ENCODE results near the gene ATP8B1.
A peak's percentile ranks its signal among the peaks of the same experiment; 100 is the strongest.

ATP8B1 gene

GRCh38 chr18:57627488-57627887 lies 175.6 kb downstream of the ATP8B1 start:
- ATAC-seq (ENCODE audit: low read depth) (no peak), DNase-seq (ENCODE audit: low spot score in 2 of 2) (no peak)
- Mint-ChIP-seq H3K27ac (no peak overlapping the region), H3K9me3 (no peaks in the 10 kb centered on the region), H3K4me1 (peaks cover 6% of the 10 kb centered on the region), H3K27me3 (no peaks in the 10 kb centered on the region), H3K36me3 (no peaks in the 10 kb centered on the region), H3K4me3 (no peak overlapping the region)

- Mint-ChIP-seq H3K27me3 (no peaks in the 10 kb centered on the region), H3K9me3 (no peaks in the 10 kb centered on the region), H3K27ac (no peak overlapping the region), H3K4me1 (peaks cover 6% of the 10 kb centered on the region), H3K4me3 (no peak overlapping the region), H3K36me3 (no peaks in the 10 kb centered on the region)
- ATAC-seq (ENCODE audit: low read depth) (no peak), DNase-seq (ENCODE audit: low spot score in 2 of 2) (no peak)
These were observed 178.1 kb downstream of the ATP8B1 start for GRCh38 chr18:57624988-57625387.

DNA sequence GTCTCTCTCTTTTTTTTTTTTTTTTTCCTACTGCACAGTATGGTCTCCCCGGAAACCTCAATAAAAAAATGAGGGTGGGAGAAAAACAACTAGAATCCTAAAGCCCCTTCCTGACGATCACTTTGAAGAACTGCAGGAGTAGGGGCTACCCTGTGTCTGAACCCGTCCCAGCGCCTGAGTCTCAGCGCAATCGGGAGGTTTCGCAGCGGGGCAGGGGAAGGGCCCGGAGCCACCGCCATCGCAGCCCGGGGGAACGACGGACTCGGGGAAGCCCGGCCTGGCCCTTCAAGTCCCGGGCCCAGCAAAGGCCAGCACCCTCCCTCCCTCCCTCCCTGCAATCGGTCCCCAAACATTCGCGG lies 181.9 kb downstream of the ATP8B1 start:
- no peaks in the 10 kb centered on the region for H3K9me3 Mint-ChIP-seq
- peaks cover 5% of the 10 kb centered on the region for H3K4me1 Mint-ChIP-seq
- DNase-seq (ENCODE audit: low spot score in 2 of 2) (no peak), ATAC-seq (ENCODE audit: low read depth) (peak; percentile 5)
- H3K27me3 Mint-ChIP-seq, result no peaks in the 10 kb centered on the region
- H3K36me3 Mint-ChIP-seq, result peaks cover 7% of the 10 kb centered on the region
- peak overlapping the region; percentile 90 for H3K27ac Mint-ChIP-seq
- peak overlapping the region; percentile 92 for H3K4me3 Mint-ChIP-seq

GRCh38 chr18:57619876-57620275 lies 183.2 kb downstream of the ATP8B1 start:
- Mint-ChIP-seq H3K9me3 (no peaks in the 10 kb centered on the region), H3K4me1 (peaks cover 7% of the 10 kb centered on the region), H3K27ac (peak overlapping the region; percentile 58), H3K27me3 (no peaks in the 10 kb centered on the region), H3K4me3 (no peak overlapping the region), H3K36me3 (peaks cover 10% of the 10 kb centered on the region)
- ATAC-seq (ENCODE audit: low read depth), result no peak
- DNase-seq (ENCODE audit: low spot score in 2 of 2), result no peak

GRCh38 chr18:57618910-57619309 lies 184.2 kb downstream of the ATP8B1 start:
- H3K27ac Mint-ChIP-seq, result no peak overlapping the region
- no peak overlapping the region for H3K4me3 Mint-ChIP-seq
- H3K27me3 Mint-ChIP-seq, result no peaks in the 10 kb centered on the region
- DNase-seq (ENCODE audit: low spot score in 2 of 2) (no peak), ATAC-seq (ENCODE audit: low read depth) (no peak)
- H3K9me3 Mint-ChIP-seq, result no peaks in the 10 kb centered on the region
- peaks cover 11% of the 10 kb centered on the region for H3K36me3 Mint-ChIP-seq
- H3K4me1 Mint-ChIP-seq, result peaks cover 7% of the 10 kb centered on the region

- Mint-ChIP-seq H3K27me3 (no peaks in the 10 kb centered on the region), H3K4me3 (no peak overlapping the region), H3K9me3 (no peaks in the 10 kb centered on the region), H3K36me3 (peaks cover 33% of the 10 kb centered on the region), H3K4me1 (no peaks in the 10 kb centered on the region), H3K27ac (no peak overlapping the region)
- ATAC-seq (ENCODE audit: low read depth) (no peak), DNase-seq (ENCODE audit: low spot score in 2 of 2) (no peak)
These were observed 199.2 kb downstream of the ATP8B1 start for GRCh38 chr18:57603871-57604270.
